NCI-H2107 (cell line): Measurements from ENCODE around the gene UBAC1.
"Not testable (repeated sequence)": the region's sequence is repeated elsewhere in the genome, so short reads cannot be mapped to it uniquely, and the experiment has no call there.

Source experiments
- DNase-seq: peaks from one replicate; lab custom pipeline; 2025; lab: John Stamatoyannopoulos, UW

UBAC1 gene

GRCh38 chr9:135978642-135979546 lies 17.7 kb upstream of the UBAC1 start:
- DNase-seq: no peak

GRCh38 chr9:135976944-135977343 lies 15.8 kb upstream of the UBAC1 start:
- DNase-seq: no peak

GRCh38 chr9:135976531-135976930 lies 15.4 kb upstream of the UBAC1 start:
- DNase-seq: no peak

- no peak for DNase-seq
These were observed 14.7 kb upstream of the UBAC1 start for GRCh38 chr9:135975834-135976233.

- no peak for DNase-seq
These were observed 13.0 kb upstream of the UBAC1 start for GRCh38 chr9:135974220-135974573.

GRCh38 chr9:135973277-135974219 lies 12.4 kb upstream of the UBAC1 start:
- no peak for DNase-seq

- DNase-seq: no peak
These were observed 10.7 kb upstream of the UBAC1 start for GRCh38 chr9:135971892-135972291.

GRCh38 chr9:135971111-135971766 lies 10.1 kb upstream of the UBAC1 start:
- no peak for DNase-seq

- DNase-seq: no peak
These were observed 9.1 kb upstream of the UBAC1 start for GRCh38 chr9:135970128-135970815.

GRCh38 chr9:135969064-135969683 lies 8.0 kb upstream of the UBAC1 start:
- DNase-seq: no peak

- no peak for DNase-seq
These were observed 7.4 kb upstream of the UBAC1 start for GRCh38 chr9:135968601-135969000.

GRCh38 chr9:135968083-135968476 lies 6.9 kb upstream of the UBAC1 start:
- no peak for DNase-seq

- DNase-seq: not testable (repeated sequence)
These were observed 5.7 kb upstream of the UBAC1 start for GRCh38 chr9:135966916-135967260.

- no peak for DNase-seq
These were observed 4.1 kb upstream of the UBAC1 start for GRCh38 chr9:135965124-135965756.

GRCh38 chr9:135963938-135964337 lies 2.8 kb upstream of the UBAC1 start:
- no peak for DNase-seq

GRCh38 chr9:135963338-135963737 lies 2.2 kb upstream of the UBAC1 start:
- DNase-seq: no peak

GRCh38 chr9:135962696-135963307 lies 1.6 kb upstream of the UBAC1 start:
- no peak for DNase-seq

GRCh38 chr9:135961811-135962695 lies 880 bp upstream of the UBAC1 start:
- no peak for DNase-seq
